Liver (tissue), 9 donors: ENCODE data around the gene TMIGD1. TPM values are rescaled to one million over a fixed set of nuclear protein-coding genes. Genes with fewer than 3 reads are reported as not detected.

Experiments used
- DNase-seq: peaks from one replicate; pipeline ENCODE4 v3.0.0-alpha.2; 2017; ENCODE audit warnings: low spot score
- H3K27ac ChIP-seq, 2 donors: one replicate each; pipeline ENCODE4 v1.7.0; 2013; ENCODE audit warnings: inconsistent platforms in 2 of 2, low read length in 2 of 2, control low read depth in 1 of 2, low read depth in 1 of 2, mild to moderate bottlenecking in 1 of 2
- H3K27me3 ChIP-seq, 4 donors: one replicate each; pipeline versions ENCODE4 v1.6.1 to v1.7.0; 2013; ENCODE audit warnings: low read length in 3 of 4, inconsistent platforms in 1 of 4, mild to moderate bottlenecking in 1 of 4, moderate library complexity in 1 of 4; ENCODE audit not compliant: control insufficient read depth in 4 of 4, insufficient read depth in 4 of 4
- H3K36me3 ChIP-seq, 4 donors: one replicate each; pipeline versions ENCODE4 v1.6.1 to v1.7.0; 2013; ENCODE audit warnings: low read length in 3 of 4, mild to moderate bottlenecking in 3 of 4, low read depth in 1 of 4, moderate library complexity in 1 of 4; ENCODE audit not compliant: control insufficient read depth in 4 of 4, insufficient read depth in 3 of 4
- H3K4me1 ChIP-seq, 4 donors: one replicate each; pipeline versions ENCODE4 v1.6.1 to v1.7.0; 2013; ENCODE audit warnings: low read length in 3 of 4, mild to moderate bottlenecking in 3 of 4, moderate library complexity in 1 of 4; ENCODE audit not compliant: control insufficient read depth in 4 of 4, insufficient read depth in 4 of 4
- H3K4me3 ChIP-seq, 3 donors: one replicate each; pipeline versions ENCODE4 v1.6.1 to v1.7.0; 2013; ENCODE audit warnings: low read length in 3 of 3, control low read depth in 1 of 3, low read depth in 1 of 3, mild to moderate bottlenecking in 1 of 3
- H3K9ac ChIP-seq, 2 donors: one replicate each; pipeline ENCODE4 v1.7.0; 2013; ENCODE audit warnings: low read length in 2 of 2, mild to moderate bottlenecking in 2 of 2, moderate library complexity in 2 of 2, control low read depth in 1 of 2, low read depth in 1 of 2
- H3K9me3 ChIP-seq, 4 donors: one replicate each; pipeline versions ENCODE4 v1.6.1 to v1.7.0; 2013; ENCODE audit warnings: low read length in 3 of 4; ENCODE audit not compliant: control insufficient read depth in 4 of 4
- CTCF ChIP-seq: fragments of 150-350 bp; IDR thresholded peaks from 2 replicates; pipeline ENCODE4 v1.5.1; 2017; ENCODE audit warnings: improper control_type of control experiment, low read depth, low read length; ENCODE audit not compliant: missing input control
- FOXA1 ChIP-seq: IDR thresholded peaks from 2 replicates; pipeline ENCODE4 v1.6.1; 2016; ENCODE audit warnings: antibody characterized with exemption
- HNF4A ChIP-seq, 2 donors: conservative IDR thresholded peaks; 2 replicates each; pipeline ENCODE4 v1.6.1; 2016; ENCODE audit warnings: antibody characterized with exemption in 2 of 2, mild to moderate bottlenecking in 2 of 2
- HNF4G ChIP-seq: IDR thresholded peaks from 2 replicates; pipeline ENCODE4 v1.6.1; 2016; ENCODE audit warnings: antibody characterized with exemption
- JUND ChIP-seq, 2 donors: IDR thresholded peaks; 2 replicates each; pipeline ENCODE4 v1.6.1; 2016; ENCODE audit warnings: antibody characterized with exemption in 2 of 2
- MAX ChIP-seq: IDR thresholded peaks from 2 replicates; pipeline ENCODE4 v1.6.1; 2016; ENCODE audit warnings: antibody characterized with exemption
- NR2F2 ChIP-seq: IDR thresholded peaks from 2 replicates; pipeline ENCODE4 v1.6.1; 2016; ENCODE audit warnings: antibody characterized with exemption
- REST ChIP-seq: IDR thresholded peaks from 2 replicates; pipeline ENCODE4 v1.6.1; 2016; ENCODE audit warnings: antibody characterized with exemption, mild to moderate bottlenecking
- RXRA ChIP-seq, 2 donors: IDR thresholded peaks; 2 replicates each; pipeline ENCODE4 v1.6.1; 2017 to 2018; ENCODE audit warnings: antibody characterized with exemption in 2 of 2, mild to moderate bottlenecking in 1 of 2
- SP1 ChIP-seq: IDR thresholded peaks from 2 replicates; pipeline ENCODE4 v1.6.1; 2018; ENCODE audit warnings: antibody characterized with exemption, mild to moderate bottlenecking
- TAF1 ChIP-seq: conservative IDR thresholded peaks from 2 replicates; pipeline ENCODE4 v1.6.1; 2016; ENCODE audit warnings: antibody characterized with exemption, mild to moderate bottlenecking
- YY1 ChIP-seq: IDR thresholded peaks from 2 replicates; pipeline ENCODE4 v1.6.1; 2016; ENCODE audit warnings: antibody characterized with exemption, mild to moderate bottlenecking
- ZBTB33 ChIP-seq: IDR thresholded peaks from 2 replicates; pipeline ENCODE4 v1.6.1; 2016; ENCODE audit warnings: antibody characterized with exemption
- WGBS: extraction: QIAGEN DNeasy Blood & Tissue Kit; methylation state at CpG from one replicate; pipeline ENCODE4 v1.1.7; 2013; 5-methylcytosine and 5-hydroxymethylcytosine counted together
- polyA plus RNA-seq, 2 donors: library from polyadenylated mRNA; stranded (reverse) in 1 of 2; unstranded in 1 of 2; fragments of 200-250 nt in 1 of 2; fragments of >200 nt in 1 of 2; fragmentation: Nextera tagmentation in 1 of 2; extraction: Ambion mirVana in 1 of 2; gene quantifications; one replicate each; pipeline versions ENCODE4 v1.2.1 to v1.2.3, GENCODE V29; 2013 to 2015
- total RNA-seq, 2 donors: library from RNA; depleted of rRNA; stranded (reverse); fragments of >200 nt; gene quantifications; one replicate each; pipeline ENCODE4 v1.2.3, GENCODE V29; 2014
- donor health status: healthy.
- donor health status: healthy.
- donor health status: healthy.
- donor health status: healthy.
- donor health status: healthy.

The TMIGD1 gene
- total and polyA plus RNA-seq, 4 donors, result not detected

GRCh38 chr17:30340801-30341356 lies 7.0 kb upstream of the TMIGD1 start:
- Histone ChIP-seq H3K9ac (no peak overlapping the region), H3K36me3 (no peaks in the 10 kb centered on the region), H3K4me1 (peaks cover 23 to 29% (median 28%) of the 10 kb centered on the region in 4 donors), H3K27me3 (no peaks in the 10 kb centered on the region), H3K27ac (peak overlapping the region in 1 of 2 donors; percentile 4), H3K4me3 (no peak overlapping the region), H3K9me3 (no peaks in the 10 kb centered on the region)
- DNase-seq, result no peak
- TF ChIP-seq HNF4G (no peak), CTCF (no peak), HNF4A (conservative IDR thresholded peaks at IDR 0.05) (no peak), YY1 (no peak), REST (no peak), NR2F2 (no peak), MAX (no peak), JUND (IDR thresholded peaks at IDR 0.05) (no peak), ZBTB33 (no peak)
- WGBS, result 64% methylated on average over 6 of the region's 6 CpGs

- no peaks in the 10 kb centered on the region for H3K36me3 ChIP-seq
- no peaks in the 10 kb centered on the region for H3K9me3 ChIP-seq
- H3K4me1 ChIP-seq, result peaks cover 15 to 19% (median 15%) of the 10 kb centered on the region in 4 donors
- H3K27me3 ChIP-seq, result no peaks in the 10 kb centered on the region
- TF ChIP-seq MAX (no peak), SP1 (no peak), FOXA1 (no peak), NR2F2 (no peak), TAF1 (no peak), CTCF (no peak), RXRA (IDR thresholded peaks at IDR 0.05) (no peak), JUND (IDR thresholded peaks at IDR 0.05) (no peak), YY1 (no peak), ZBTB33 (no peak)
- DNase-seq, result no peak
- 89% methylated on average over 2 of the region's 2 CpGs for WGBS
- no peak overlapping the region for H3K9ac ChIP-seq
- H3K27ac ChIP-seq, result no peak overlapping the region
- no peak overlapping the region for H3K4me3 ChIP-seq
These were observed 5.2 kb upstream of the TMIGD1 start for GRCh38 chr17:30339086-30339485.
